GM21717 (cell line): Measurements from ENCODE around the gene TNNI3K.

Source experiments
- ATAC-seq: cut with Tn5 transposase; IDR thresholded peaks from one replicate; pipeline ENCODE4 v1.9.1; 2021; ENCODE audit warnings: mild to moderate bottlenecking, moderate library complexity; ENCODE audit not compliant: unreplicated experiment

The TNNI3K gene

GRCh38 chr1:74375376-74375775 is 140.2 kb downstream of the TNNI3K start:
- no peak for ATAC-seq

GRCh38 chr1:74380252-74380651 is 145.1 kb downstream of the TNNI3K start:
- no peak for ATAC-seq

- no peak for ATAC-seq
These were observed 153.7 kb downstream of the TNNI3K start for GRCh38 chr1:74388855-74389254.

GRCh38 chr1:74392186-74392585 is 157.0 kb downstream of the TNNI3K start:
- no peak for ATAC-seq

- ATAC-seq = no peak
These were observed 157.7 kb downstream of the TNNI3K start for GRCh38 chr1:74392840-74393239.

- ATAC-seq = no peak
These were observed 160.4 kb downstream of the TNNI3K start for GRCh38 chr1:74395571-74395970.

DNA sequence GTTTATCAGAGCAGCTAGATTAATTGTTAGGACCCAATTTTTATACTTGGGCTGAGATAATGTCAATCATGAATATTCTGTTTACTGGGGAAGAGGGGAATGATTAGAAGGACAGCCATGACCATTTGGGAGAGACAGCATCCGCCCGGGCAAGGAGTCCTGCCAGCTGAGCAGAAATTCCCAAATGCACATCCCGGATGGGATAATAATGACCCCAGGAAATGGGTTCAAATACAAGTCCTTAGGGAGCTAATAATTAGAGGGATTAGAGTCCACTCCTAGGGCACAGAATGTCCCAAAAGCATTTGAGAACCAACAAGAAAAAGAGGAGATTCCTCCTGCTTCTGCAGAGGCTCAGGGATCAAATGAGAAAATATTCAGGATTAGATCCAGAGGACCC is 161.3 kb downstream of the TNNI3K start:
- ATAC-seq = no peak

- peak; percentile 78 for ATAC-seq
These were observed 161.7 kb downstream of the TNNI3K start for GRCh38 chr1:74396933-74397332.

GRCh38 chr1:74399249-74399648 is 164.1 kb downstream of the TNNI3K start:
- ATAC-seq = peak; percentile 93

DNA sequence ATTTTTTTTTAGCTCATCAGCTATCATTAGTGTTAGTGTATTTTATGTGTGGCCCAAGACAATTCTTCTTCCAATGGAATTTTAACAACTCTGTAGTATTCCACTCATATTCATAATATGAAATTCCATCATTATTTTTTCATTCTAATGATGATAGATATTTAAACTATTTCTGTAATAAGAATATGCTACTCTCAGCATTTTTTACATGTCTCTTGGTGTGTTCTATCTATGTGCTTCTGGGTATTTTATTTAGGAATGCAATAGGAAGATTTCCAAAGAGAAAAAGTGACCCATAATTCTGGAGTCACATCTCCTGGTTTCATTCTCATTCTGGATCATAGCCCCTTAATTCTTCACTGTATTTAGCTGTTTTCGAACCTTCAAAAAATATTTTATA is 167.7 kb downstream of the TNNI3K start:
- no peak for ATAC-seq

DNA sequence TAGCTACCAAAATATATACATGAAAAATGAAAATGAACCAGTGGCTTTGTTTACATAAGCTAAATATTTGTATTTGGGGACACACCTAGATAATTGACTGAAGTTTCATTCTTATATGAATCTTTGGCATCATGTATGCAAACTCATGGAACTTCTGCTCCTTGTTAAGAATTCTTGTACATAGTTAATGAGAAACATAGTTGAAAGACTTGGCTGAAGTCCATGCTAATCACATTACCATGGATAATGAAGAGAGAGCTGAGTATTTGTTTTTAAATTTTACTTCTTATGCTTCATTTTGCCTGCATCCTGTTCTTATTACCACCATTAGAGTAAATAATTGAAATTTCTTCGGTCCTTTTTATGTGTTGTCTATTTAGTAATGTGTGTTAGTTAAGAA is 168.4 kb downstream of the TNNI3K start:
- ATAC-seq = no peak

- no peak for ATAC-seq
These were observed 171.6 kb downstream of the TNNI3K start for GRCh38 chr1:74406759-74407158.

DNA sequence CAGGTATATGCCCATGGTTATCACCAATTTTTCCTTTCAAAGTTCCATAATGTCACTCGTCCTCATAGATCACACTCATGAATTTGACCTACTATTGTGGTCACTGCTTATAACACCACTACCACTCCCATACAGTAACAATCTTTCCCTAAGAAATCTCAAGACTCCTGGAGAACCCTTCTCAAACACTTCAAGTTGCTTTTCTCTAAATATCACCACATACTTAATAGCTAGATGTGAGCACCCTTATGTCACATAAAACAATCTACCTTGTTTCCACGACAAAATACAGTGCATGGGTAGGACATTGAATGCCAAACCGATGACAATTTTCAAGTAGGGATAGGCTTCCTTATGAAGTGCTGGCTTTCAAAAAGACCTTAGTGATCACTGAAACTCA is 172.7 kb downstream of the TNNI3K start:
- ATAC-seq = no peak

- no peak for ATAC-seq
These were observed 177.1 kb downstream of the TNNI3K start for GRCh38 chr1:74412244-74412643.

DNA sequence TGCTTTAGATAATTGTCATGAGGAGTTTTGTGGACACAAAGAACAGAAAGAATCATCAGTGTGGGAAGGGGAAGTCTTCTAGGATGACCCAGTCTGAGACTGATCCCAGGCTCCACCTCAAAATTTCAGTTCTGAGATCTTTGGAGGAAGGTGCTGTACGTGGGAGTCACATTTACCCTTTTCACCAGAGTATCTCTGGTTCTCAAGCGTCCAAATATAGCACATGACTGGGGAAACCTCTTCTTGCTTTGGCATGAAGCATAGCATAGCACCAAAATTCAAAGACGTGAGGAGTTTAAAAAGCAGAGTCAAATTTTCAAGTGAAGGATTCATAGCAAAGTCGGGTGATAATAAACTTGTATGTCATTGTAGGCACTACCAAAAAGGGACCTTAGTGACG is 180.7 kb downstream of the TNNI3K start:
- ATAC-seq = no peak

- no peak for ATAC-seq
These were observed 184.4 kb downstream of the TNNI3K start for GRCh38 chr1:74419611-74420010.

DNA sequence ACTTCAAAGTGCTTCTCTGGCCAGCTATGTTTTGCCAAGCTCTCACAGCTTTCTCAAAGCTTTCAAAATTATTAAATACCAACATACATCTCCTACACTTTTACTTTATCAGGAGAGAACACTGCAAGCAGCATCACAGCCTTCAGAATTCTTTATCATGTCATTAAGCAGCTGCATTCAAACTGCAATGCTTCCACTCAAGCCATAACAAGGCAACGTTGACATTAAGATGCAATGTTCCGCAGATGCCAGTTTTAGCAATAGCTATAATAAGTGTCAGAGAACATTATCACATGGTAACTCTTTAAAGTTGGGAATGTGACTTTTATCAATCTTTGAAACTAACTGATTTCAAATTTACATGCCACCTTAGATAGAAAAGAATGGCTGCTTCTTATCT is 185.3 kb downstream of the TNNI3K start:
- ATAC-seq = no peak

GRCh38 chr1:74422421-74423292 is 187.5 kb downstream of the TNNI3K start:
- ATAC-seq = no peak

- ATAC-seq = no peak
These were observed 188.3 kb downstream of the TNNI3K start for GRCh38 chr1:74423471-74423870.

- no peak for ATAC-seq
These were observed 190.5 kb downstream of the TNNI3K start for GRCh38 chr1:74425676-74426075.

- no peak for ATAC-seq
These were observed 191.2 kb downstream of the TNNI3K start for GRCh38 chr1:74426208-74426937.

DNA sequence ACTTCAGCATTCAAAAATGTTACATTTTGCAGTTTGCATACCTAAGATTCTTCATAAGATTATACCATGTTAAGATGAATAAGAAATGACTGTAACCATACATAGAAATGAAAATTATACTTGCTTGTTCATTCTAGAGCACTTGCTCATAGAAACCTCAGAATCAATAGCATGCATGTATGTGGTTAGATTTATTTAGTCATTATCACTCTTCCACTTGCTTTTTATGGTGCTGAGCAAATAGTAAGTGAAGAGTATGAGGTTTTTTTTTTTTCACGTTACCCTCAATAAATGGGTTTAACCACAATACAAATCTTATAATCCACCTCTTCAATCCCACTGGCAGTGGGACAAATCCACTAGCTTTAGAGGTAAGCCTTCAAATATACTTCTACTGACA is 192.5 kb downstream of the TNNI3K start:
- no peak for ATAC-seq
